HFFc6 (cell line): ENCODE data around the gene LSMEM2. TPM values are rescaled to one million over a fixed set of nuclear protein-coding genes. Genes with fewer than 3 reads are reported as not detected.
"Not testable (repeated sequence)": the region's sequence is repeated elsewhere in the genome, so short reads cannot be mapped to it uniquely, and the experiment has no call there.

ENCODE experiments used
- DNase-seq: peaks from one replicate; pipeline ENCODE4 v3.0.0-alpha.2; 2018
- H3K27ac Mint-ChIP-seq: 2 replicates; pipeline ENCODE4 v1.8.0; 2020; ENCODE audit warnings: mild to moderate bottlenecking, mixed read lengths
- H3K27me3 Mint-ChIP-seq: 2 replicates; pipeline ENCODE4 v1.8.0; 2021; ENCODE audit warnings: mild to moderate bottlenecking, moderate library complexity, mixed read lengths; ENCODE audit not compliant: insufficient read depth
- H3K36me3 Mint-ChIP-seq: 2 replicates; pipeline ENCODE4 v1.8.0; 2021; ENCODE audit warnings: low read depth, mixed read lengths
- H3K4me1 Mint-ChIP-seq: 2 replicates; pipeline ENCODE4 v1.8.0; 2020; ENCODE audit warnings: low read depth, mixed read lengths
- H3K4me3 Mint-ChIP-seq: 2 replicates; pipeline ENCODE4 v1.8.0; 2020; ENCODE audit warnings: mild to moderate bottlenecking, moderate library complexity, mixed read lengths
- H3K9me3 Mint-ChIP-seq: 2 replicates; pipeline ENCODE4 v1.8.0; 2020; ENCODE audit warnings: mild to moderate bottlenecking, mixed read lengths
- total RNA-seq, 6 experiments: library from RNA; stranded (reverse); fragmentation: NEBNext Ultra II Directional; extraction: Animal tissue kit (Norgen Biotek cat#: 25700); gene quantifications; 2 replicates in 1 of 6; 3 replicates in 5 of 6; pipeline ENCODE4 v1.2.3, GENCODE V29; 2021
- TF ChIP-seq, protein P1 (sequence below): fragments of 200-600 bp; sonication (generic); IDR thresholded peaks from 2 replicates; pipeline ENCODE4 v1.5.0; 2021; ENCODE audit warnings: antibody characterized with exemption, mild to moderate bottlenecking

The LSMEM2 gene
- total RNA-seq, 6 experiments from 2014 or later, result 0.11 to 0.13 TPM; not detected in 4

DNA sequence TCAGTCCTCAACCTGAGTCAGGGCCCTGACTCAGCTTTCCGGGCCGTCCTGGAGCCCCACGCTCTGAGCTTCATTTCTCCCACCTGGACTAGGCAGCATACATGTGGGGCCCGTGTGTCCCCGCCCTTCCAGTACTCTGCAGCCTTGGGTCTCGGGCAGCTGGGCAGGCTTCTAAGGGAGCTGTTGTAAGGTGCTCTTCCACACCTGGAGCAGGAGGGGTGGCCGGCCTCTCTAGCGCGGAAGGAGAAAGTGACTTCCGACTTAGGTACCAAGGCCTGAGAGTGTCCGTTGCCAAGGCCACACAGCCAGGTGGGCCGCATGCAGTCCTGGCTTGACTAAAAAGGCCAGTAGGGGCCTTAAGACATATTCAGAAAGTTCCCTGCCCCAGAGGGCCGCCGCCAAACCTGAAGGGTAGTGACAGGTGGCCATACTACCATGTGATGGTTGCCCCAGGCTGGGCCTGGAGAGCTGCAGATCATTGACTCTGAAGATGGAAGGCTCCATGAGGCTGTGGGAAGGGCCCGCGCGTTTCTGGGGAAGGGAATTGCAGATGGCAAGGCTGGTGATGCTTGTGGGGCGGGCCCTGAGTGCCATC, 19.4 kb upstream of the LSMEM2 start:
- DNase-seq, result no peak
- Mint-ChIP-seq H3K27me3 (0 out of 2 replicates have a peak, but pooled peaks cover 2% of the 10 kb centered on the region), H3K27ac (peak overlapping the region; percentile 76), H3K36me3 (peaks cover 5% of the 10 kb centered on the region), H3K4me3 (peak overlapping the region; percentile 13; the same call in 1 of the 2 replicates), H3K9me3 (no peaks in the 10 kb centered on the region), H3K4me1 (peaks cover 30% of the 10 kb centered on the region)
- TF ChIP-seq, protein P1, sequence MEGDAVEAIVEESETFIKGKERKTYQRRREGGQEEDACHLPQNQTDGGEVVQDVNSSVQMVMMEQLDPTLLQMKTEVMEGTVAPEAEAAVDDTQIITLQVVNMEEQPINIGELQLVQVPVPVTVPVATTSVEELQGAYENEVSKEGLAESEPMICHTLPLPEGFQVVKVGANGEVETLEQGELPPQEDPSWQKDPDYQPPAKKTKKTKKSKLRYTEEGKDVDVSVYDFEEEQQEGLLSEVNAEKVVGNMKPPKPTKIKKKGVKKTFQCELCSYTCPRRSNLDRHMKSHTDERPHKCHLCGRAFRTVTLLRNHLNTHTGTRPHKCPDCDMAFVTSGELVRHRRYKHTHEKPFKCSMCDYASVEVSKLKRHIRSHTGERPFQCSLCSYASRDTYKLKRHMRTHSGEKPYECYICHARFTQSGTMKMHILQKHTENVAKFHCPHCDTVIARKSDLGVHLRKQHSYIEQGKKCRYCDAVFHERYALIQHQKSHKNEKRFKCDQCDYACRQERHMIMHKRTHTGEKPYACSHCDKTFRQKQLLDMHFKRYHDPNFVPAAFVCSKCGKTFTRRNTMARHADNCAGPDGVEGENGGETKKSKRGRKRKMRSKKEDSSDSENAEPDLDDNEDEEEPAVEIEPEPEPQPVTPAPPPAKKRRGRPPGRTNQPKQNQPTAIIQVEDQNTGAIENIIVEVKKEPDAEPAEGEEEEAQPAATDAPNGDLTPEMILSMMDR, result no peak

DNA sequence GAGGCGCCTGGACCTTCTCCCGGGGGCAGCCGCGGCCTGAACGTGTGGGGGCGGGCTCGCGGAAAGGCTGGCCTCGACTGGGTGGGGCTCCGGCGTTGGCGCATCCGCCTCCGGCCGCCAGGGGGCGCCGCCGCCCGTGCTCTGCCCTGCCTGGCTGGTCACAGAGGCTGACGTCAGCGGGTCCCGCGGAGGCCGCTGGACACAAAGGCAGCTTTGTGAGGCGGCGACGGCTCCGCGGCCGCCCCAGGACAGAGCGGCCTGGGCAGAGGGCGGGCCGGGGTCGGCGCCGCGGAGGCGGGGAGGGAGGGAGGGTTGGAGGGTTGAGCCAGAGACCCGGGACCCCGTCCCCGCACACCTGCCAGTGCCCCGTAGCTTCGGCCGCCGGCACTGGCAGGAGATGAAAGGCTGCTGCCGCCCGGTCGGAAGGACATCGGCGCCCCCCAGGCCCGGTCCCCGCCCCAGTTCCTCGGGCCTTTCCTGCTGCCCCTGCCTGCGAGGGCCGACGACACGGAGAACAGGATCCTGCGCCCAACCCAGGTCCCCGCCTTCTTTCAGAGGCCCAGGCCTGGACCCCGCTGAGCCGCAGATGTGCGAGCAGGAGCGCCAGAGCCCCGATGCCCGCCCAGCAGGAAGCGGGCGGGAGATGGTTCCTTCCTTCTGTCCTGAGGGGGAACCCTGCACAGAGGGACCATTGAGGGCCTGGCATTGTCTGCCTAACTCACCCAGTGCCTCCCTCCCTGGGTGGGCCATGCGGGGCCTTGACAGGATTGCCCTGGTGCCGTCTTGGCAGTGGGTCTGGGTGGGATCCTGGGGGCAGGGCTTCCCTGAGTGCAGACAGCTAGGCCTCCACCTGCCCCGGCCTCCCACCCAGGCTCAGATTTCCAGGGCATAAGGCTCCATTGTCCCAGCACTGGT, 18.6 kb upstream of the LSMEM2 start:
- Mint-ChIP-seq H3K27ac (peak overlapping the region; percentile 76), H3K4me3 (peak overlapping the region; percentile 22; the same call in 1 of the 2 replicates), H3K9me3 (no peaks in the 10 kb centered on the region), H3K4me1 (peaks cover 29% of the 10 kb centered on the region), H3K36me3 (peaks cover 5% of the 10 kb centered on the region), H3K27me3 (peaks cover 2% of the 10 kb centered on the region; the same call in 1 of the 2 replicates)
- TF ChIP-seq, protein P1, result peak; percentile 99
- peak; percentile 84 for DNase-seq

DNA sequence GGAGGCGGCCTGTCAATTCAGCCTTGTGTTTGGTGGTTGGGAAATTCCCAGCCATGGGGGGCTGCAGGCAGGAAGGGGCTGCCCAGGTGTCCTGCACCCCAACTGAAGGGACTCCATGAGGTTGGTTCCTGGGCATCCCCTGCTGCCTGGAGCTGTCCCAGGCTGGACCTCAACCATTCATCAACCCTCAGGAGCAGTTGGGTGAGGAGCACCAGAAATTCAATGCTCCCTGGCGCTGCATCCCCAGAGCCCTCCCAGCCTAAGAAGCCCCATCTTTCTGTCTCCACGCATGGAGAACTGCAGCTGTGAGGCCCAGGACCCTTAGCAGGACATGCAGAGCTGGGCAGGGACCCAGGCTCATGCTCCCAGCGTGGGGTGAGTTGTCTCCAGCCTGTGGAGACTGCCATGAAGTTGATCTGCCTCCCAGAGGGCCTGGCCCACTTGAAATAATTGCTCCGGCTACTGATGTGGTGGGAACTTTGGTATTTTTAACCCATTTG, 17.9 kb upstream of the LSMEM2 start:
- Mint-ChIP-seq H3K27ac (peak overlapping the region; percentile 54), H3K9me3 (no peaks in the 10 kb centered on the region), H3K4me3 (no peak overlapping the region), H3K27me3 (peaks cover 6% of the 10 kb centered on the region), H3K4me1 (peaks cover 35% of the 10 kb centered on the region), H3K36me3 (peaks cover 5% of the 10 kb centered on the region)
- TF ChIP-seq, protein P1, result no peak
- no peak for DNase-seq

DNA sequence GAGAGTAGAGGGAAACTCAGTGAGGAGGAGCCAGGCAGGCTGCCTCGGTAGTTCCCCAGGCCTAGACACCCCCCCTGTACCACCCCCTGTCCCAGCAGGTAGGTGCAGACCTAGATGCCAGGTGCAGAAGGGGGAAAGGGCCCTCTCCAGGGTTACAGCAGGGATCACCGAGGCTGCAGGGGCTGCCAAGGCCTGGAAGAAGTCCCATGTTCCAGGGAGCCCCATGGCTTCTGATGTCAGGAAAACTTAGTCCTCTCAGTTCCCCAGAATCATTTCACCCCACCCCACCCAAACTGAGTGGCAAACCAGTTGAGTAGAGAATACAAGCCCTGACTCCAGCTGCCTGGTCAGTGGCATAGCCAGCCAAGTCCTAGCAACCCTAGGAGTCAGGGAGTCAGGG, 17.4 kb upstream of the LSMEM2 start:
- DNase-seq, result no peak
- Mint-ChIP-seq H3K27ac (peak overlapping the region; percentile 54), H3K4me3 (no peak overlapping the region), H3K9me3 (no peaks in the 10 kb centered on the region), H3K4me1 (peaks cover 37% of the 10 kb centered on the region), H3K36me3 (peaks cover 5% of the 10 kb centered on the region), H3K27me3 (peaks cover 7% of the 10 kb centered on the region)
- TF ChIP-seq, protein P1, result no peak

DNA sequence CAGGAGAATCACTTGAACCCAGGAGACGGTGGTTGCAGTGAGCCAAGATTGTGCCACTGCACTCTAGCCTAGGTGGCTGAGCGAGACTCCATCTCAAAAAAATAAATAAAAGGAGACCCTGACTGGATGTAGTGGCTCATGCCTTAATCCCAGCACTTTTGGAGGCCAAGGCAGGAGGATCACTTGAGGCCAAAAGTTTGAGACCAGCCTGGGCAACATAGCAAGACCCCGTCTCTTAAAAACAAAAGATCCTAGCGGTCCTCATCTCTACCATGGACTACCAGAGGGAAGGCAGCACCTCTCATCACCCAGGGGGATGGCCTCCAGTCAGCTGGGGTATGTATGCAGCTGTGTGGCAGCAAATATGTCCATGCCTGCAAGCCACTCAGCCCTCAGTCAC, 16.7 kb upstream of the LSMEM2 start:
- Mint-ChIP-seq H3K27ac (peak overlapping the region; percentile 90), H3K4me1 (peaks cover 37% of the 10 kb centered on the region)
- H3K36me3 Mint-ChIP-seq, DNase-seq, H3K9me3 Mint-ChIP-seq, H3K27me3 Mint-ChIP-seq, H3K4me3 Mint-ChIP-seq: not testable (repeated sequence)

DNA sequence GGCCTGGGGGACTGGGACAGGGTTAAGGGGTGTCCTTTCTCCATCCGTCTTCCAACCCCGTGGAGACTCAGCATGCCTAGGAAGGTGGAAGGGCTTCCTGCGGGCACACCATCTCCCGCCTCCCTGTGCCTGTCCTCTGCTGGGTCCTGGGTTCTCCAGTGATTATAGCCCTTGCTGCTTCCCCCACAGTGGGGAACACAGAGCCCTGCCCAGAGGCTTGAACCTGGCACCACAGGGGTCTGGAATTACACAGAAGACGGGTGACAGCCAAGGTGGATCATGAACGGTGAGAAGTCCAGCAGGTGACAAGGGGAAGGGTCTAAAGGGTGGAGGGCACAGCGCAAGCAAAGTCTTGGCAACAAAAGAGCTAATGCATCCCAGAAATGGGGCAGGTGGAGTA, 16.1 kb upstream of the LSMEM2 start:
- DNase-seq, result no peak
- peaks cover 43% of the 10 kb centered on the region for H3K4me1 Mint-ChIP-seq
- H3K27ac Mint-ChIP-seq, result peak overlapping the region; percentile 90

More for the DNA sequence above, 16.1 kb upstream of the LSMEM2 start:
- no peak overlapping the region for H3K4me3 Mint-ChIP-seq
- no peaks in the 10 kb centered on the region for H3K9me3 Mint-ChIP-seq
- TF ChIP-seq, protein P1, result no peak
- peaks cover 8% of the 10 kb centered on the region for H3K27me3 Mint-ChIP-seq
- no peaks in the 10 kb centered on the region for H3K36me3 Mint-ChIP-seq
